ENCODE results near the gene ABCC6. TPM values are rescaled to one million over a fixed set of nuclear protein-coding genes. Genes with fewer than 3 reads are reported as not detected.

Gene ABCC6
- total RNA-seq, 4 donors from 2014 or later, result 0.20 to 7.0 (median 0.66) TPM

GRCh38 chr16:16099320-16099719, 124.0 kb downstream of the ABCC6 start:
- H3K27ac ChIP-seq, result no peak overlapping the region
- 90 to 98% methylated on average over 4 of the region's 4 CpGs for WGBS, 2 donors
- H3K4me1 ChIP-seq, result peaks cover 0 to 23% (median 8%) of the 10 kb centered on the region in 4 donors

More at GRCh38 chr16:16099320-16099719, 124.0 kb downstream of the ABCC6 start:
- H3K9me3 ChIP-seq, result no peaks in the 10 kb centered on the region
- TF ChIP-seq POLR2A (IDR thresholded peaks at IDR 0.05), result no peak
- TF ChIP-seq EP300 (IDR thresholded peaks at IDR 0.05), result no peak
- no peak for TF ChIP-seq CTCF (IDR thresholded peaks at IDR 0.05)
- H3K27me3 ChIP-seq, result no peaks in the 10 kb centered on the region
- DNase-seq (ENCODE audit: low spot score in 2 of 2), result no peak
- peaks cover 2 to 37% (median 15%) of the 10 kb centered on the region in 3 donors for H3K36me3 ChIP-seq
- H3K4me3 ChIP-seq, result no peak overlapping the region

Other genes with a start within 250 kb of the ABCC6 start
- 10 to 100 TPM; 21.8 to 79.5 (median 52.8) TPM for gene NOMO3, start 9.0 kb upstream of the ABCC6 start, total RNA-seq
- gene NPIPA7, start 155.6 kb upstream of the ABCC6 start, total RNA-seq, result 1 to 10 TPM in 2 of 4 donors, not detected in 2; 1.3 to 7.5 TPM